ENCODE data around the gene QRICH1. TPM values are rescaled to one million over a fixed set of nuclear protein-coding genes. Genes with fewer than 3 reads are reported as not detected.

The QRICH1 gene
- total RNA-seq, 1 experiment from 2014 or later: 57.3 TPM

DNA sequence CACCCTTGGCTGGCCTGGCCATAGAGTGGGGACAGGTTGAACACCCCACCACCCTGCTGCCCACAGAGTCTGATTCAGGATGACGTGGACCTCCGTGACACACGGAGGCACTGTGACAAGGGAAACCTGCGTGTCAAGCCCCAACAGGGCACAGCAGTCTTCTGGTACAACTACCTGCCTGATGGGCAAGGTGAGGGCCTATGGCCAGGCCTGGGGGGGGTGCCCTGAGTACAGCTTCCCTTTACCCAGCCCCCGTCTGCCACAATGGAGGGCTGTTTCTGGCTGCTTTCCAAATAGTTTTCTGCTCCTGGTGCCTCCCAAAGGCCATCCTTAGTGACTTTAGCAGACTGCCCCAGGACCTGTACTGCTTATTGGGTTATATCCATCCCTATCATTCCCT is 87.9 kb downstream of the QRICH1 start:
- CTCF ChIA-PET: no interaction called here
- Histone ChIP-seq H3K27ac (ENCODE audit: low read depth, low read length, poor library complexity, severe bottlenecking) (no peak overlapping the region), H3K4me1 (ENCODE audit: insufficient read depth, low read length, poor library complexity, severe bottlenecking) (no peaks in the 10 kb centered on the region)

DNA sequence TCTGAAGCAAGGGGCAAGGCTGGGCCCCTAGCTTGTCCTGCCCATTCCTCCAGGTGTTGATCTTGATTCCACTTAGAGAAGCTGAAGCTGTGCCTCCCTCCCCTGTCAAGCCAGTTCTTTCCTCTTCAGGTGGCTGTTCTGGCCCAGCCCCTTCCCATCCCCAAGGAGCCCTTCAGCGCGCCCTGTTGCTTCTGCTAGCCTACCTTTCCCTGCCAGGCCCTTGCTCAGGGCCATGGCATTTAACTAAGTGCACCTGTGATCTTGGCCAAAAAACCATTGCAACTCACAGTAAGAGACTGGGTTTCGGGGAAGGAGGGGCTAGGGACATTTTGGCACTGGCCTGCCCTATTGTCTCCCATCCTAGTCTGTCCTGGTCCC is 88.6 kb downstream of the QRICH1 start:
- H3K27me3 ChIP-seq (replicated peaks; ENCODE audit: insufficient read depth, low read depth, low read length, poor library complexity): no peaks in the 10 kb centered on the region
- CTCF ChIA-PET: no interaction called here
- no peak overlapping the region for H3K27ac ChIP-seq (ENCODE audit: low read depth, low read length, poor library complexity, severe bottlenecking)
- no peaks in the 10 kb centered on the region for H3K9me3 ChIP-seq (ENCODE audit: low read depth, low read length, poor library complexity, severe bottlenecking)
- intact Hi-C loops (cut with micrococcal nuclease; ENCODE audit: unreplicated experiment): no loop called here
- BruUV-seq (replicated peaks): no TSS peak
- no peak overlapping the region for H3K4me3 ChIP-seq (ENCODE audit: low read depth, low read length, poor library complexity, severe bottlenecking)
- TF ChIP-seq, protein P1, sequence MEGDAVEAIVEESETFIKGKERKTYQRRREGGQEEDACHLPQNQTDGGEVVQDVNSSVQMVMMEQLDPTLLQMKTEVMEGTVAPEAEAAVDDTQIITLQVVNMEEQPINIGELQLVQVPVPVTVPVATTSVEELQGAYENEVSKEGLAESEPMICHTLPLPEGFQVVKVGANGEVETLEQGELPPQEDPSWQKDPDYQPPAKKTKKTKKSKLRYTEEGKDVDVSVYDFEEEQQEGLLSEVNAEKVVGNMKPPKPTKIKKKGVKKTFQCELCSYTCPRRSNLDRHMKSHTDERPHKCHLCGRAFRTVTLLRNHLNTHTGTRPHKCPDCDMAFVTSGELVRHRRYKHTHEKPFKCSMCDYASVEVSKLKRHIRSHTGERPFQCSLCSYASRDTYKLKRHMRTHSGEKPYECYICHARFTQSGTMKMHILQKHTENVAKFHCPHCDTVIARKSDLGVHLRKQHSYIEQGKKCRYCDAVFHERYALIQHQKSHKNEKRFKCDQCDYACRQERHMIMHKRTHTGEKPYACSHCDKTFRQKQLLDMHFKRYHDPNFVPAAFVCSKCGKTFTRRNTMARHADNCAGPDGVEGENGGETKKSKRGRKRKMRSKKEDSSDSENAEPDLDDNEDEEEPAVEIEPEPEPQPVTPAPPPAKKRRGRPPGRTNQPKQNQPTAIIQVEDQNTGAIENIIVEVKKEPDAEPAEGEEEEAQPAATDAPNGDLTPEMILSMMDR (conservative IDR thresholded peaks at IDR 0.05; ENCODE audit: low read depth, low read length): no peak
- no peak for TF ChIP-seq EZH2 (IDR thresholded peaks at IDR 0.05; ENCODE audit: borderline replicate concordance, low read depth, low read length, poor library complexity, severe bottlenecking)
- H3K36me3 ChIP-seq (ENCODE audit: insufficient read depth, low read length, poor library complexity, severe bottlenecking): no peaks in the 10 kb centered on the region
- H3K4me1 ChIP-seq (ENCODE audit: insufficient read depth, low read length, poor library complexity, severe bottlenecking): no peaks in the 10 kb centered on the region
- POLR2A ChIA-PET (ENCODE audit: low non-redundant PET): no interaction called here
- no peak for DNase-seq (ENCODE audit: low spot score)

More for the DNA sequence above, 87.9 kb downstream of the QRICH1 start:
- H3K27me3 ChIP-seq (replicated peaks; ENCODE audit: insufficient read depth, low read depth, low read length, poor library complexity): no peaks in the 10 kb centered on the region
- no peaks in the 10 kb centered on the region for H3K9me3 ChIP-seq (ENCODE audit: low read depth, low read length, poor library complexity, severe bottlenecking)
- POLR2A ChIA-PET (ENCODE audit: low non-redundant PET): no interaction called here
- intact Hi-C loops (cut with micrococcal nuclease; ENCODE audit: unreplicated experiment): no loop called here
- no TSS peak for BruUV-seq (replicated peaks)
- TF ChIP-seq, protein P1 (conservative IDR thresholded peaks at IDR 0.05; ENCODE audit: low read depth, low read length): no peak
- TF ChIP-seq EZH2 (IDR thresholded peaks at IDR 0.05; ENCODE audit: borderline replicate concordance, low read depth, low read length, poor library complexity, severe bottlenecking): no peak
- no peak for DNase-seq (ENCODE audit: low spot score)
- no peak overlapping the region for H3K4me3 ChIP-seq (ENCODE audit: low read depth, low read length, poor library complexity, severe bottlenecking)
- H3K36me3 ChIP-seq (ENCODE audit: insufficient read depth, low read length, poor library complexity, severe bottlenecking): no peaks in the 10 kb centered on the region

DNA sequence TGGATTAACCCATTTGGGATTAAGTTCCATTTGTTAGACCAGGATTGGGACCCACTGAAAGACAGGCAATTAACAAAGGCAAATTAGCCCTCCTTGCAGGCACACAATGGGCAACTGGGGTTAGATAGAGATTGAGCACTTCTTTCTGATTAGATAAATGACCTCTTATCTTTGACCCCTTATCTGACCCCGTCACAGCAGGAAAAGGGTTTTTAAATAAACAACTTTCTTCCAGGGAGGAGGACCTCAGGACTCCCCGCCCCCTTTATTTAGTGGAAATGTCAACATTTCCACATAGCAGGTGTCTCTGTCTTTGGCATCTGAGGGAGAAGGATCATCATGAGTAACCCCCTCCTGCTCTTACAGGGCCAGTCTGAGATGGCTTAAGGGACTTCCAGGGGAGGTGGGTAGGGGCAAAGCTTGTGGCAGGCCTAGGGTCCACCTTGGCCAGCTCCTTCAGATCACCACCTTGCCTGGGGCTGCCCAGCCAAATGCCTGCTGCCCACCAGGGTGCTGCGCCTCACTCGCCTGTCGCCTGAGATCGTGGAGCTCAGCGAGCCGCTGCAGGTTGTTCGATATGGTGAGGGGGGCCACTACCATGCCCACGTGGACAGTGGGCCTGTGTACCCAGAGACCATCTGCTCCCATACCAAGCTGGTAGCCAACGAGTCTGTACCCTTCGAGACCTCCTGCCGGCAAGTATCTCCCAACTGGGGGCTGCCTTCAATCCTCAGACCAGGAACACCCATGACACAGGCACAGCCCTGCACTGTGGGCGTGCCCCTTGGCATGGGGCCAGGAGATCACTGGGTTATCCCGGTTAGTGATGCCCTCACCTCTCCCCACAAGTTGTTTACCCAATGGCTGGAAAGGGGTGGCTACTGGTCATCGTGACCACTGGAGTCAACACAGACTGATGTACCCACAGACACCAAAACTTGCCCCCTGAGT is 89.2 kb downstream of the QRICH1 start:
- Histone ChIP-seq H3K27me3 (replicated peaks; ENCODE audit: insufficient read depth, low read depth, low read length, poor library complexity) (no peaks in the 10 kb centered on the region), H3K27ac (ENCODE audit: low read depth, low read length, poor library complexity, severe bottlenecking) (no peak overlapping the region), H3K36me3 (ENCODE audit: insufficient read depth, low read length, poor library complexity, severe bottlenecking) (no peaks in the 10 kb centered on the region), H3K9me3 (ENCODE audit: low read depth, low read length, poor library complexity, severe bottlenecking) (no peaks in the 10 kb centered on the region), H3K4me1 (ENCODE audit: insufficient read depth, low read length, poor library complexity, severe bottlenecking) (no peaks in the 10 kb centered on the region), H3K4me3 (ENCODE audit: low read depth, low read length, poor library complexity, severe bottlenecking) (no peak overlapping the region)
- BruUV-seq (replicated peaks): no TSS peak
- intact Hi-C loops (cut with micrococcal nuclease; ENCODE audit: unreplicated experiment): no loop called here
- ChIA-PET POLR2A (ENCODE audit: low non-redundant PET) (no interaction called here), CTCF (no interaction called here)
- no peak for DNase-seq (ENCODE audit: low spot score)
- no peak for TF ChIP-seq EZH2 (IDR thresholded peaks at IDR 0.05; ENCODE audit: borderline replicate concordance, low read depth, low read length, poor library complexity, severe bottlenecking)
- TF ChIP-seq, protein P1 (conservative IDR thresholded peaks at IDR 0.05; ENCODE audit: low read depth, low read length): no peak
